ENCODE data around the gene BCKDHB. TPM values are rescaled to one million over a fixed set of nuclear protein-coding genes. Genes with fewer than 3 reads are reported as not detected.

BCKDHB gene
- total RNA-seq = 22.6 and 25.7 TPM in 2 replicates

GRCh38 chr6:80106418-80107235 is at the start of gene BCKDHB:
TSS of gene BCKDHB (plus strand) at chr6:80106671. CDS start at chr6:80106694, 23 bp downstream.

Other genes with a start within 250 kb of the BCKDHB start
- 12.3 and 13.4 TPM in 2 replicates for gene ELOVL4, start 159.1 kb upstream of the BCKDHB start, total RNA-seq
- gene TTK, start 102.0 kb upstream of the BCKDHB start, total RNA-seq = 14.0 and 21.8 TPM in 2 replicates

Data from articular chondrocyte of knee joint (primary cell).